ENCODE results near the gene RAB4B. TPM values are rescaled to one million over a fixed set of nuclear protein-coding genes. Genes with fewer than 3 reads are reported as not detected.

The RAB4B gene
- total and polyA plus RNA-seq, 12 donors = 25.8 to 135 (median 68.2) TPM

- Histone ChIP-seq H3K9me3 (replicated peaks in 1 of 3) (no peaks in the 10 kb centered on the region), H3K27ac (peak overlapping the region in 4 of 5 donors; percentile 22 to 94 (median 68)), H3K4me3 (no peak overlapping the region), H3K27me3 (no peaks in the 10 kb centered on the region), H3K4me1 (replicated peaks in 1 of 2) (peaks cover 39 to 74% of the 10 kb centered on the region in 2 donors), H3K36me3 (replicated peaks in 1 of 2) (peaks cover 0 to 30% of the 10 kb centered on the region in 2 donors)
- intact Hi-C loops (cut with DNase I) = loop anchor here in 1 of 2 donors (5.0 kb wide), 1 partner anchor 144 kb away; no protein-coding TSS in a partner anchor
- TF ChIP-seq CTCF (IDR thresholded peaks at IDR 0.05) (peak; percentile 23 to 76 (median 66)), POLR2A (IDR thresholded peaks at IDR 0.05) (no peak)
- 38 to 52% (median 47%) methylated on average over 9 to 26 of the region's 26 CpGs for WGBS, 4 donors
- peak; percentile 68 to 94 (median 77) for DNase-seq
These were observed 28.5 kb downstream of the RAB4B start for GRCh38 chr19:40806423-40807146.

GRCh38 chr19:40807147-40808020, 29.3 kb downstream of the RAB4B start:
- DNase-seq = no peak
- H3K4me1 ChIP-seq (replicated peaks in 1 of 2) = peaks cover 35 to 73% of the 10 kb centered on the region in 2 donors

GRCh38 chr19:40808021-40808325, 29.9 kb downstream of the RAB4B start:
- Histone ChIP-seq H3K27ac (peak overlapping the region in 2 of 5 donors; percentile 90 to 94), H3K4me3 (no peak overlapping the region), H3K36me3 (replicated peaks in 1 of 2) (peaks cover 0 to 30% of the 10 kb centered on the region in 2 donors), H3K9me3 (replicated peaks in 1 of 3) (no peaks in the 10 kb centered on the region), H3K27me3 (no peaks in the 10 kb centered on the region), H3K4me1 (replicated peaks in 1 of 2) (peaks cover 29 to 68% of the 10 kb centered on the region in 2 donors)
- no peak for DNase-seq
- intact Hi-C loops (cut with DNase I) = loop anchor here in 1 of 2 donors (5.0 kb wide), 1 partner anchor 146 kb away; no protein-coding TSS in a partner anchor
- TF ChIP-seq POLR2A (IDR thresholded peaks at IDR 0.05) = no peak
- no peak for TF ChIP-seq CTCF (IDR thresholded peaks at IDR 0.05)
- 83 to 100% (median 86%) methylated on average over 1 to 2 of the region's 2 CpGs; no CpG with 5 or more reads in 1 of the 4 donors for WGBS, 4 donors

More at GRCh38 chr19:40807147-40808020, 29.3 kb downstream of the RAB4B start:
- Histone ChIP-seq H3K4me3 (no peak overlapping the region), H3K27me3 (no peaks in the 10 kb centered on the region), H3K36me3 (replicated peaks in 1 of 2) (peaks cover 0 to 30% of the 10 kb centered on the region in 2 donors), H3K9me3 (replicated peaks in 1 of 3) (no peaks in the 10 kb centered on the region), H3K27ac (peak overlapping the region in 3 of 5 donors; percentile 46 to 94 (median 90))
- 71 to 78% (median 75%) methylated on average over 14 to 18 of the region's 18 CpGs for WGBS, 4 donors
- TF ChIP-seq CTCF (IDR thresholded peaks at IDR 0.05) = peak in 5 of 6 experiments; percentile 0 to 17 (median 9)
- no peak for TF ChIP-seq POLR2A (IDR thresholded peaks at IDR 0.05)
- intact Hi-C loops (cut with DNase I) = loop anchor here in 1 of 2 donors (5.0 kb wide), 1 partner anchor 145 kb away; no protein-coding TSS in a partner anchor

GRCh38 chr19:40808497-40808896, 30.4 kb downstream of the RAB4B start:
- TF ChIP-seq CTCF (IDR thresholded peaks at IDR 0.05) (no peak), POLR2A (IDR thresholded peaks at IDR 0.05) (no peak)
- Histone ChIP-seq H3K4me1 (replicated peaks in 1 of 2) (peaks cover 24 to 62% of the 10 kb centered on the region in 2 donors), H3K27ac (peak overlapping the region in 1 of 5 donors; percentile 90), H3K27me3 (no peaks in the 10 kb centered on the region), H3K4me3 (no peak overlapping the region), H3K36me3 (replicated peaks in 1 of 2) (peaks cover 0 to 30% of the 10 kb centered on the region in 2 donors), H3K9me3 (replicated peaks in 1 of 3) (no peaks in the 10 kb centered on the region)
- DNase-seq = no peak
- WGBS, 4 donors = 87 to 93% (median 92%) methylated on average over 4 to 5 of the region's 5 CpGs
- intact Hi-C loops (cut with DNase I) = loop anchor here in 1 of 2 donors (5.0 kb wide), 1 partner anchor 146 kb away; no protein-coding TSS in a partner anchor

All from adrenal gland (tissue), 12 donors.